Endothelial cell of umbilical vein (primary cell): ENCODE data around the gene CASKIN2.

ENCODE experiments used
- CTCF ChIP-seq, 2 donors: IDR thresholded peaks; 1 replicate in 1 of 2; 2 replicates in 1 of 2; pipeline ENCODE4 v1.5.1; 2011; ENCODE audit warnings: low read length in 2 of 2, mild to moderate bottlenecking in 2 of 2, moderate library complexity in 2 of 2, control low read depth in 1 of 2, inconsistent platforms in 1 of 2, low read depth in 1 of 2; ENCODE audit not compliant: insufficient read depth in 1 of 2; ENCODE audit errors: extremely low read depth in 1 of 2
- EZH2 ChIP-seq: IDR thresholded peaks from 2 replicates; pipeline ENCODE4 v1.6.1; 2012; ENCODE audit warnings: borderline replicate concordance, low read depth, mild to moderate bottlenecking, moderate library complexity, low read length, inconsistent platforms; ENCODE audit not compliant: severe bottlenecking
- GATA2 ChIP-seq: IDR thresholded peaks from 2 replicates; pipeline ENCODE4 v1.7.0; 2011; ENCODE audit warnings: low read depth, mild to moderate bottlenecking, moderate library complexity, mixed read lengths, low read length; ENCODE audit not compliant: insufficient read length, insufficient read depth
- JUN ChIP-seq: IDR thresholded peaks from 2 replicates; pipeline ENCODE4 v1.6.1; 2011; ENCODE audit warnings: borderline replicate concordance, low read depth; ENCODE audit not compliant: insufficient read length, insufficient read depth
- MYC ChIP-seq: IDR thresholded peaks from one replicate; pipeline ENCODE4 v1.6.1; 2011; ENCODE audit warnings: mild to moderate bottlenecking, low read depth, low read length
- POLR2A ChIP-seq: IDR thresholded peaks from 2 replicates; pipeline ENCODE4 v1.6.1; 2012; ENCODE audit warnings: low read depth, mild to moderate bottlenecking, control low read depth, low read length
- POLR2AphosphoS5 ChIP-seq: IDR thresholded peaks from 2 replicates; pipeline ENCODE4 v1.6.1; 2012; ENCODE audit warnings: low read depth, mild to moderate bottlenecking, control low read depth, low read length, moderate library complexity; ENCODE audit not compliant: insufficient read depth

- TF ChIP-seq CTCF (IDR thresholded peaks at IDR 0.05; ENCODE audit: extremely low read depth in 1 of 2, insufficient read depth in 1 of 2, low read depth in 1 of 2, low read length in 2 of 2) (no peak), MYC (no peak), POLR2AphosphoS5 (no peak), JUN (no peak), POLR2A (no peak), GATA2 (no peak), EZH2 (no peak)
Measured at GRCh38 chr17:75472119-75472518, 43.2 kb downstream of the CASKIN2 start.
